SK-N-SH (cell line): Measurements from ENCODE around the gene C19orf53. TPM values are rescaled to one million over a fixed set of nuclear protein-coding genes. Genes with fewer than 3 reads are reported as not detected.

ENCODE experiments used
- CTCF ChIA-PET: fragments of 300-600, 350-600 bp; formaldehyde crosslinking; extraction: SDS; loops from one replicate; lab custom pipeline; 2021; lab: Yijun Ruan, JAX
- POLR2A ChIA-PET: fragments of 350-600 bp; sonication (Branson Sonifier 250); formaldehyde crosslinking; extraction: SDS; loops from one replicate; lab custom pipeline; 2020; ENCODE audit warnings: antibody characterized with exemption, inconsistent platforms; lab: Yijun Ruan, JAX
- DNase-seq: peaks from one replicate; pipeline ENCODE4 v3.0.0; 2012
- H2AFZ ChIP-seq: fragments of 200-600 bp; sonication (generic); 2 replicates; pipeline ENCODE4 v1.8.1; 2016; ENCODE audit warnings: antibody characterized with exemption, mild to moderate bottlenecking, low read depth
- H3F3A ChIP-seq: fragments of 200-600 bp; sonication (generic); replicated peaks from 2 replicates; pipeline ENCODE3; 2016; ENCODE audit warnings: antibody characterized with exemption, mild to moderate bottlenecking; ENCODE audit not compliant: insufficient read depth
- H3K27ac ChIP-seq, 2 experiments: fragments of 200-500 bp in 1 of 2; fragments of 200-600 bp in 1 of 2; sonication (Bioruptor generic) in 1 of 2; sonication (generic), shearing (Covaris generic) in 1 of 2; 2 replicates each; pipeline versions ENCODE4 v1.5.1 to v1.6.1; 2014 to 2016; ENCODE audit warnings: low read depth in 2 of 2, inconsistent platforms in 1 of 2, low read length in 1 of 2, mild to moderate bottlenecking in 1 of 2, mixed read lengths in 1 of 2
- H3K27me3 ChIP-seq: fragments of 200-600 bp; sonication (generic), shearing (Covaris generic); 2 replicates; pipeline ENCODE4 v1.6.1; 2016; ENCODE audit warnings: mixed run types; ENCODE audit not compliant: insufficient read depth
- H3K36me3 ChIP-seq, 2 experiments: fragments of 200-500 bp in 1 of 2; fragments of 200-600 bp in 1 of 2; sonication (Bioruptor generic) in 1 of 2; sonication (generic) in 1 of 2; replicated peaks in 1 of 2; 2 replicates each; pipeline versions ENCODE3 to v1.5.1; 2014 to 2016; ENCODE audit warnings: low read length in 1 of 2, mild to moderate bottlenecking in 1 of 2; ENCODE audit not compliant: insufficient read depth in 2 of 2, control insufficient read depth in 1 of 2
- H3K4me1 ChIP-seq, 2 experiments: fragments of 200-500 bp in 1 of 2; fragments of 200-600 bp in 1 of 2; sonication (Bioruptor generic) in 1 of 2; sonication (generic), shearing (Covaris generic) in 1 of 2; 2 replicates each; pipeline versions ENCODE4 v1.5.1 to v1.6.1; 2014 to 2016; ENCODE audit warnings: low read depth in 1 of 2, low read length in 1 of 2, mixed run types in 1 of 2; ENCODE audit not compliant: insufficient read depth in 2 of 2, control insufficient read depth in 1 of 2
- H3K4me2 ChIP-seq: fragments of 200-600 bp; sonication (generic), shearing (Covaris generic); 2 replicates; pipeline ENCODE4 v1.6.1; 2017; ENCODE audit warnings: mixed run types
- H3K4me3 ChIP-seq, 2 experiments: fragments of 200-500 bp in 1 of 2; fragments of 200-600 bp in 1 of 2; sonication (Bioruptor generic) in 1 of 2; sonication (generic), shearing (Covaris generic) in 1 of 2; 2 replicates each; pipeline versions ENCODE4 v1.5.1 to v1.8.1; 2014 to 2016; ENCODE audit warnings: low read depth in 2 of 2, inconsistent platforms in 1 of 2, low read length in 1 of 2, mild to moderate bottlenecking in 1 of 2, mixed read lengths in 1 of 2, moderate library complexity in 1 of 2
- H3K79me2 ChIP-seq: fragments of 200-600 bp; sonication (generic); 2 replicates; pipeline ENCODE4 v1.8.1; 2017; ENCODE audit warnings: mild to moderate bottlenecking; ENCODE audit not compliant: insufficient read depth
- H3K9ac ChIP-seq: fragments of 200-600 bp; sonication (generic); 2 replicates; pipeline ENCODE4 v1.6.1; 2017; ENCODE audit warnings: mixed run types
- H3K9me2 ChIP-seq: fragments of 200-600 bp; sonication (generic); 2 replicates; pipeline ENCODE4 v1.6.1; 2017; ENCODE audit warnings: mixed run types
- H3K9me3 ChIP-seq: fragments of 200-600 bp; sonication (generic); 2 replicates; pipeline ENCODE4 v1.6.1; 2017; ENCODE audit warnings: mixed run types, mild to moderate bottlenecking, moderate library complexity
- H4K20me1 ChIP-seq: fragments of 200-600 bp; sonication (generic); 2 replicates; pipeline ENCODE4 v1.6.1; 2017; ENCODE audit warnings: mild to moderate bottlenecking, mixed run types; ENCODE audit not compliant: insufficient read depth
- CHD2 ChIP-seq: fragments of 150-350 bp; IDR thresholded peaks from 2 replicates; pipeline ENCODE4 v1.6.1; 2018; ENCODE audit warnings: low read length; ENCODE audit not compliant: partially characterized antibody
- CTCF ChIP-seq: fragments of 200-600 bp; sonication (generic); IDR thresholded peaks from 2 replicates; pipeline ENCODE4 v1.6.1; 2017; ENCODE audit warnings: antibody characterized with exemption, mild to moderate bottlenecking, moderate library complexity
- ELF1 ChIP-seq: IDR thresholded peaks from 2 replicates; pipeline ENCODE4 v1.4.0; 2012
- EZH2phosphoT487 ChIP-seq: fragments of 200-600 bp; sonication (generic); IDR thresholded peaks from 2 replicates; pipeline ENCODE4 v1.6.1; 2017; ENCODE audit warnings: low read depth, mixed run types, mild to moderate bottlenecking, antibody characterized with exemption, moderate library complexity, borderline replicate concordance
- FOSL2 ChIP-seq: IDR thresholded peaks from 2 replicates; pipeline ENCODE4 v1.4.0; 2012; ENCODE audit warnings: low read depth, mild to moderate bottlenecking, moderate library complexity, borderline replicate concordance
- FOXJ3 ChIP-seq: sonication (generic); formaldehyde crosslinking; IDR thresholded peaks from 2 replicates; pipeline ENCODE4 v1.5.1; 2020; ENCODE audit warnings: mild to moderate bottlenecking, missing genetic modification reagents
- JUND ChIP-seq: IDR thresholded peaks from 2 replicates; pipeline ENCODE4 v1.4.0; 2012
- MEF2A ChIP-seq: IDR thresholded peaks from 2 replicates; pipeline ENCODE4 v1.4.0; 2012; ENCODE audit warnings: low read depth, borderline replicate concordance
- NFIC ChIP-seq: IDR thresholded peaks from 2 replicates; pipeline ENCODE4 v1.4.0; 2012; ENCODE audit warnings: borderline replicate concordance
- POLR2AphosphoS5 ChIP-seq: IDR thresholded peaks from 2 replicates; pipeline ENCODE4 v1.6.1; 2012; ENCODE audit warnings: low read depth, low read length
- RAD21 ChIP-seq: IDR thresholded peaks from 2 replicates; pipeline ENCODE4 v1.6.1; 2012; ENCODE audit warnings: mild to moderate bottlenecking, low read length
- RCOR1 ChIP-seq: fragments of 150-350 bp; IDR thresholded peaks from 2 replicates; pipeline ENCODE4 v1.6.1; 2017; ENCODE audit warnings: antibody characterized with exemption, low read length
- REST ChIP-seq: IDR thresholded peaks from 2 replicates; pipeline ENCODE4 v1.6.1; 2012; ENCODE audit warnings: mild to moderate bottlenecking, low read depth, low read length, moderate library complexity
- RFX5 ChIP-seq: IDR thresholded peaks from 2 replicates; pipeline ENCODE4 v1.6.1; 2012; ENCODE audit warnings: mild to moderate bottlenecking, improper control_type of control experiment, low read length
- SIN3A ChIP-seq: IDR thresholded peaks from 2 replicates; pipeline ENCODE4 v1.6.1; 2012; ENCODE audit warnings: low read depth, mild to moderate bottlenecking, low read length, moderate library complexity, borderline replicate concordance
- TCF12 ChIP-seq: IDR thresholded peaks from 2 replicates; pipeline ENCODE4 v1.4.0; 2012
- TEAD4 ChIP-seq: IDR thresholded peaks from 2 replicates; pipeline ENCODE4 v1.4.0; 2012; ENCODE audit warnings: mild to moderate bottlenecking, borderline replicate concordance; ENCODE audit not compliant: insufficient read depth
- USF1 ChIP-seq: IDR thresholded peaks from 2 replicates; pipeline ENCODE4 v1.4.0; 2012; ENCODE audit warnings: low read depth, borderline replicate concordance
- YY1 ChIP-seq: IDR thresholded peaks from 2 replicates; pipeline ENCODE4 v1.4.0; 2012; ENCODE audit warnings: low read depth, mild to moderate bottlenecking
- ZBTB33 ChIP-seq: IDR thresholded peaks from 2 replicates; pipeline ENCODE4 v1.4.0; 2012; ENCODE audit warnings: low read depth, borderline replicate concordance
- WGBS: methylation state at CpG from one replicate; pipeline ENCODE4 v1.1.6; 2017; ENCODE audit warnings: low lambda C conversion rate; 5-methylcytosine and 5-hydroxymethylcytosine counted together
- polyA plus RNA-seq, 3 experiments: library from polyadenylated mRNA; depleted of rRNA; stranded (reverse); fragments of >200 nt; gene quantifications; 2 replicates each; pipeline ENCODE4 v1.2.3, GENCODE V29; 2012

Gene C19orf53
- polyA plus RNA-seq, 1 of the 3 experiments (the other 2 are of a cell fraction): 554 TPM

DNA sequence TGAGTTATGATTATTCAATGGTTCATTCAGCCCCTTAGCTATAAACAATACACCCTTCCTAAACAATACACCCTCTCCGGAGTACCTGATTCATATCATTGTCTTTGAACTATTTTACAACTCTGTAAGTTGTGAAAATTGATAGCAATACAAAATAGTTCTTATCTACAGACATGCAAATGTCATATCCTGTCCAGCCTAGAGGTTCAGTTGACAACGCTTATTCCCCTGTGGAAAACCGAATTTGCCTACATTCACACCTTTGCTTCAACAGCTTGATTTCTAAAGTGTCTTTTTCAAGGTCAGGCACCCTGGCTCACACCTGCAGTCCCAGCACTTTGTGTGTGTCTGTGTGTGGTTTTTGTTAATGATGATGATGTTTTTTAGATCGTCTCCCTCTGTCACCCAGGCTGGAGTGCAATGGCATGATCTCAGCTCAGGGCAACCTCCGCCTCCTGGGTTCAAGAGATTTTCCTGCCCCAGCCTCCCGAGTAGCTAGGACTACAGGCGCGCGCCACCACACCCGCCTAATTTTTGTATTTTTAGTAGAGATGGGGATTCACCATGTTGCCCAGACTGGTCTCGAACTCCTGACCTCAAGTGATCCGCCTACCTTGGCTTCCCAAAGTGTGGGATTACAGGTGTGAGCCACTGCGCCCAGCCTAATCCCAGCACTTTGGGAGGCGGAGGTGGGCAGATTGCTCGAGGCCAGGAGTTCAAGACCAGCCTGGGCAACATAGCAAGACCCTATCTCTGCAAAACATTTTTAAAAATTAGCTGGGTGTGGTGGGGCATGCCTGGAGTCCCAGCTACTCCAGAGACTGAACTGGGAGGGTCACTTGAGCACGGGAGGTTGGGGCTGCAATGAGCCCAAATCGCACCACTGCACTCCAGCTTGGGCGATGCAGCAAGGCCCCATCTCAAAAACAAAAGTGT is 9.6 kb downstream of the C19orf53 start:
- CTCF ChIA-PET: interaction anchor here (0.7 to 6.7 kb wide), 14 partner anchors 9 to 97 kb away, joined by 3 to 133 read pairs (median 6); partner anchors contain the start of genes C19orf53 and ZSWIM4
- Histone ChIP-seq H3K9me2 (no peaks in the 10 kb centered on the region), H3K9me3 (no peaks in the 10 kb centered on the region), H3K36me3 (peaks cover 5 to 12% of the 10 kb centered on the region in 2 experiments), H3F3A (peaks cover 35% of the 10 kb centered on the region), H3K4me2 (no peak overlapping the region), H3K9ac (no peak overlapping the region), H3K27ac (no peak overlapping the region), H2AFZ (no peak overlapping the region), H3K79me2 (no peaks in the 10 kb centered on the region), H3K4me1 (peaks cover 5 to 30% of the 10 kb centered on the region in 2 experiments; a peak in 3 of 4 replicates), H3K4me3 (no peak overlapping the region), H4K20me1 (no peaks in the 10 kb centered on the region), H3K27me3 (no peaks in the 10 kb centered on the region)
- POLR2A ChIA-PET: interaction anchor here (1.3 kb wide), 1 partner anchor 9 kb away, joined by 4 read pairs; the partner anchor contains the start of gene C19orf53
- WGBS: 93% methylated on average over 16 of the region's 18 CpGs
- no peak for DNase-seq
- TF ChIP-seq TEAD4 (no peak), CHD2 (no peak), SIN3A (no peak), USF1 (no peak), FOSL2 (no peak), YY1 (no peak), ZBTB33 (no peak), ELF1 (no peak), FOXJ3 (no peak), CTCF (no peak), JUND (no peak), EZH2phosphoT487 (no peak), RCOR1 (no peak), TCF12 (no peak), RAD21 (no peak), REST (no peak), MEF2A (no peak), POLR2AphosphoS5 (no peak), NFIC (no peak), RFX5 (no peak)
